IPS-18c (cell line): Measurements from ENCODE around the gene COG3.

ENCODE experiments used
- H3K4me3 ChIP-seq: 2 replicates; pipeline ENCODE4 v1.7.0; 2013; ENCODE audit warnings: low read depth, mild to moderate bottlenecking, low read length, moderate library complexity; ENCODE audit not compliant: insufficient read depth
- H3K9me3 ChIP-seq: one replicate; pipeline ENCODE4 v1.6.1; 2013; ENCODE audit warnings: mild to moderate bottlenecking, low read length, moderate library complexity; ENCODE audit not compliant: control insufficient read depth, insufficient read depth

COG3 gene

GRCh38 chr13:45479661-45480060 lies 14.9 kb downstream of the COG3 start:
- Histone ChIP-seq H3K4me3 (no peak overlapping the region), H3K9me3 (no peaks in the 10 kb centered on the region)

GRCh38 chr13:45481688-45482087 lies 16.9 kb downstream of the COG3 start:
- Histone ChIP-seq H3K4me3 (no peak overlapping the region), H3K9me3 (no peaks in the 10 kb centered on the region)

- Histone ChIP-seq H3K4me3 (no peak overlapping the region), H3K9me3 (no peaks in the 10 kb centered on the region)
These were observed 17.9 kb downstream of the COG3 start for GRCh38 chr13:45482571-45483173.

GRCh38 chr13:45487604-45488003 lies 22.9 kb downstream of the COG3 start:
- no peak overlapping the region for H3K4me3 ChIP-seq
- H3K9me3 ChIP-seq: no peaks in the 10 kb centered on the region

GRCh38 chr13:45490068-45490467 lies 25.3 kb downstream of the COG3 start:
- Histone ChIP-seq H3K9me3 (no peaks in the 10 kb centered on the region), H3K4me3 (no peak overlapping the region)

GRCh38 chr13:45492538-45492937 lies 27.8 kb downstream of the COG3 start:
- no peaks in the 10 kb centered on the region for H3K9me3 ChIP-seq
- no peak overlapping the region for H3K4me3 ChIP-seq

GRCh38 chr13:45496942-45497341 lies 32.2 kb downstream of the COG3 start:
- Histone ChIP-seq H3K4me3 (no peak overlapping the region), H3K9me3 (no peaks in the 10 kb centered on the region)

- no peak overlapping the region for H3K4me3 ChIP-seq
- H3K9me3 ChIP-seq: no peaks in the 10 kb centered on the region
These were observed 35.9 kb downstream of the COG3 start for GRCh38 chr13:45500492-45501174.

GRCh38 chr13:45501175-45501526 lies 36.4 kb downstream of the COG3 start:
- H3K9me3 ChIP-seq: no peaks in the 10 kb centered on the region
- H3K4me3 ChIP-seq: no peak overlapping the region

GRCh38 chr13:45503658-45504057 lies 38.9 kb downstream of the COG3 start:
- no peak overlapping the region for H3K4me3 ChIP-seq

GRCh38 chr13:45506811-45507210 lies 42.1 kb downstream of the COG3 start:
- Histone ChIP-seq H3K9me3 (no peaks in the 10 kb centered on the region), H3K4me3 (no peak overlapping the region)

More at GRCh38 chr13:45503658-45504057, 38.9 kb downstream of the COG3 start:
- no peaks in the 10 kb centered on the region for H3K9me3 ChIP-seq

- H3K4me3 ChIP-seq: no peak overlapping the region
These were observed 44.0 kb downstream of the COG3 start for GRCh38 chr13:45508776-45509175.

GRCh38 chr13:45510672-45511071 lies 45.9 kb downstream of the COG3 start:
- Histone ChIP-seq H3K9me3 (no peaks in the 10 kb centered on the region), H3K4me3 (no peak overlapping the region)

More at GRCh38 chr13:45508776-45509175, 44.0 kb downstream of the COG3 start:
- no peaks in the 10 kb centered on the region for H3K9me3 ChIP-seq

GRCh38 chr13:45511310-45512097 lies 46.8 kb downstream of the COG3 start:
- Histone ChIP-seq H3K9me3 (no peaks in the 10 kb centered on the region), H3K4me3 (no peak overlapping the region)

GRCh38 chr13:45512098-45512496 lies 47.4 kb downstream of the COG3 start:
- H3K9me3 ChIP-seq: no peaks in the 10 kb centered on the region
- no peak overlapping the region for H3K4me3 ChIP-seq

GRCh38 chr13:45516757-45517156 lies 52.0 kb downstream of the COG3 start:
- no peaks in the 10 kb centered on the region for H3K9me3 ChIP-seq

GRCh38 chr13:45518525-45519245 lies 53.9 kb downstream of the COG3 start:
- Histone ChIP-seq H3K9me3 (no peaks in the 10 kb centered on the region), H3K4me3 (no peak overlapping the region)

More at GRCh38 chr13:45516757-45517156, 52.0 kb downstream of the COG3 start:
- H3K4me3 ChIP-seq: no peak overlapping the region
